HepG2 (cell line): ENCODE measurements around the gene TAAR6. TPM values are rescaled to one million over a fixed set of nuclear protein-coding genes. Genes with fewer than 3 reads are reported as not detected.

Experiments
- ATAC-seq: fragments of 200-7000 bp; cut with Tn5 transposase; 3 replicates; pipeline ENCODE4 v1.9.1; 2020; ENCODE audit warnings: mild to moderate bottlenecking, moderate library complexity
- BruUV-seq: library from RNA; stranded (reverse); fragments of 400-500 nt; replicated peaks from 2 replicates; lab custom pipeline; 2021; lab: Mats Ljungman, UMichigan
- CTCF ChIA-PET: fragments of 300-600 bp; formaldehyde crosslinking; extraction: SDS; loops from one replicate; lab custom pipeline; 2021; ENCODE audit warnings: low total read pairs, inconsistent platforms, low intra/inter-chr PET ratio; lab: Yijun Ruan, JAX
- POLR2A ChIA-PET: fragments of 350-600 bp; sonication (Branson Sonifier 250); formaldehyde crosslinking; loops from one replicate; lab custom pipeline; 2020; ENCODE audit warnings: antibody characterized with exemption, inconsistent platforms; lab: Yijun Ruan, JAX
- DNase-seq: peaks from one replicate; pipeline ENCODE4 v3.0.0-alpha.2; 2015; ENCODE audit warnings: low spot score
- FAIRE-seq: peaks from 3 replicates; lab custom pipeline; 2011; peaks lifted over from hg19 to GRCh38; lab: Jason Lieb, UNC
- H2AFZ ChIP-seq: one replicate; pipeline ENCODE4 v1.6.1; 2011; ENCODE audit warnings: low read length, inconsistent platforms
- H3K27ac ChIP-seq: fragments of 300-600 bp; 3 replicates; pipeline ENCODE4 v1.8.0; 2011; ENCODE audit warnings: mixed run types, mild to moderate bottlenecking, mixed read lengths, low read length, inconsistent platforms; ENCODE audit not compliant: insufficient read depth; ENCODE audit errors: extremely low read length
- H3K27me3 ChIP-seq, 2 experiments: fragments of 200-600 bp in 1 of 2; 2 replicates in 1 of 2; 3 replicates in 1 of 2; pipeline versions ENCODE4 v1.6.0 to v1.8.0; 2011; ENCODE audit warnings: low read length in 2 of 2, mild to moderate bottlenecking in 2 of 2, moderate library complexity in 2 of 2, inconsistent platforms in 1 of 2; ENCODE audit not compliant: insufficient read depth in 2 of 2, control insufficient read depth in 1 of 2
- H3K36me3 ChIP-seq, 2 experiments: fragments of 200-600 bp in 1 of 2; replicated peaks in 1 of 2; 2 replicates in 1 of 2; 3 replicates in 1 of 2; pipeline versions ENCODE4 v1.5.1 to v1.8.0; 2011; ENCODE audit warnings: low read length in 2 of 2, inconsistent platforms in 1 of 2; ENCODE audit not compliant: insufficient read depth in 2 of 2, control insufficient read depth in 1 of 2
- H3K4me1 ChIP-seq: 2 replicates; pipeline ENCODE4 v1.5.1; 2012; ENCODE audit warnings: low read length, inconsistent platforms; ENCODE audit not compliant: insufficient read depth
- H3K4me2 ChIP-seq: 2 replicates; pipeline ENCODE4 v1.6.0; 2011; ENCODE audit warnings: low read depth, low read length, inconsistent platforms
- H3K4me3 ChIP-seq, 3 experiments: fragments of 200-600 bp in 1 of 3; sonication (generic), shearing (Covaris generic) in 1 of 3; replicated peaks in 1 of 3; 2 replicates each; pipeline ENCODE4 v1.5.1; 2011 to 2016; ENCODE audit warnings: low read length in 3 of 3, inconsistent platforms in 2 of 3, low read depth in 2 of 3, mild to moderate bottlenecking in 2 of 3, control low read depth in 1 of 3, mixed read lengths in 1 of 3; ENCODE audit not compliant: insufficient read depth in 1 of 3
- H3K79me2 ChIP-seq: one replicate; pipeline ENCODE4 v1.6.1; 2011; ENCODE audit warnings: low read length, inconsistent platforms; ENCODE audit not compliant: insufficient read depth
- H3K9ac ChIP-seq: 2 replicates; pipeline ENCODE4 v1.6.0; 2011; ENCODE audit warnings: mild to moderate bottlenecking, low read depth, low read length, inconsistent platforms; ENCODE audit not compliant: insufficient read depth
- H3K9me3 ChIP-seq: 2 replicates; pipeline ENCODE4 v1.5.1; 2012; ENCODE audit warnings: mild to moderate bottlenecking, low read length
- H4K20me1 ChIP-seq: 2 replicates; pipeline ENCODE4 v1.6.0; 2011; ENCODE audit warnings: inconsistent platforms, mild to moderate bottlenecking, low read length, moderate library complexity; ENCODE audit not compliant: insufficient read depth
- FOXP1 ChIP-seq, 2 experiments: fragments of 450-650 bp in 1 of 2; IDR thresholded peaks; 2 replicates each; pipeline ENCODE4 v1.6.1; 2017 to 2018; ENCODE audit warnings: antibody characterized with exemption in 1 of 2
- JUN ChIP-seq: sonication (generic); formaldehyde crosslinking; IDR thresholded peaks from 2 replicates; pipeline ENCODE4 v1.4.0; 2020; ENCODE audit warnings: mild to moderate bottlenecking, missing genetic modification reagents
- KLF16 ChIP-seq, 2 experiments: sonication (generic) in 1 of 2; formaldehyde crosslinking in 1 of 2; IDR thresholded peaks; 2 replicates each; pipeline versions ENCODE4 v1.6.1 to v1.8.0; 2016 to 2023; ENCODE audit warnings: missing genetic modification reagents in 2 of 2, missing compliant biosample characterization in 1 of 2
- MIER3 ChIP-seq: IDR thresholded peaks from 2 replicates; pipeline ENCODE4 v1.6.1; 2016; ENCODE audit warnings: missing compliant biosample characterization, borderline replicate concordance
- PAX8 ChIP-seq: sonication (generic); formaldehyde crosslinking; IDR thresholded peaks from 2 replicates; pipeline ENCODE4 v1.8.0; 2022; ENCODE audit warnings: mild to moderate bottlenecking, missing genetic modification reagents, borderline replicate concordance
- SALL1 ChIP-seq: sonication (generic); formaldehyde crosslinking; IDR thresholded peaks from 2 replicates; pipeline ENCODE4 v1.8.0; 2022; ENCODE audit warnings: mild to moderate bottlenecking, missing genetic modification reagents
- ZMYM4 ChIP-seq: sonication (generic); formaldehyde crosslinking; IDR thresholded peaks from 2 replicates; pipeline ENCODE4 v1.8.1; 2023; ENCODE audit warnings: mild to moderate bottlenecking, missing genetic modification reagents
- ZNF124 ChIP-seq: sonication (generic); formaldehyde crosslinking; IDR thresholded peaks from 2 replicates; pipeline ENCODE4 v1.4.0; 2020; ENCODE audit warnings: missing genetic modification reagents
- ZNF207 ChIP-seq: fragments of 450-650 bp; IDR thresholded peaks from 2 replicates; pipeline ENCODE4 v1.6.1; 2016; ENCODE audit warnings: antibody characterized with exemption, borderline replicate concordance
- ZNF224 ChIP-seq: sonication (generic); formaldehyde crosslinking; IDR thresholded peaks from 2 replicates; pipeline ENCODE4 v1.5.0; 2020; ENCODE audit warnings: mild to moderate bottlenecking, missing genetic modification reagents
- ZNF225 ChIP-seq: sonication (generic); formaldehyde crosslinking; IDR thresholded peaks from 2 replicates; pipeline ENCODE4 v1.4.0; 2020; ENCODE audit warnings: mild to moderate bottlenecking, missing genetic modification reagents
- ZNF331 ChIP-seq: sonication (generic); formaldehyde crosslinking; IDR thresholded peaks from 2 replicates; pipeline ENCODE4 v1.4.0; 2020; ENCODE audit warnings: missing genetic modification reagents
- ZNF460 ChIP-seq: sonication (generic); formaldehyde crosslinking; IDR thresholded peaks from 2 replicates; pipeline ENCODE4 v1.5.1; 2020; ENCODE audit warnings: missing genetic modification reagents, mild to moderate bottlenecking, borderline replicate concordance
- ZNF558 ChIP-seq: sonication (generic); formaldehyde crosslinking; IDR thresholded peaks from 2 replicates; pipeline ENCODE4 v1.9.0; 2022; ENCODE audit warnings: mild to moderate bottlenecking, missing genetic modification reagents, borderline replicate concordance
- ZNF674 ChIP-seq: sonication (generic); formaldehyde crosslinking; IDR thresholded peaks from 2 replicates; pipeline ENCODE4 v1.5.0; 2020; ENCODE audit warnings: low read depth, mild to moderate bottlenecking, missing genetic modification reagents
- WGBS: methylation state at CpG from one replicate; pipeline ENCODE4 v1.1.6; 2017; ENCODE audit warnings: low lambda C conversion rate; 5-methylcytosine and 5-hydroxymethylcytosine counted together
- in situ Hi-C: cut with HindIII; loops from 2 replicates; pipeline ENCODE4 v1.10.0; 2017; ENCODE audit warnings: low pct_unique_long_range_greater_than_20kb; ENCODE audit not compliant: extremely low pct_ligation_motif_present
- intact Hi-C: fragments of 100-400 bp; cut with micrococcal nuclease; formaldehyde crosslinking; loops from one replicate; pipeline ENCODE4 v1.10.0; 2022; ENCODE audit not compliant: unreplicated experiment
- polyA plus RNA-seq, 8 experiments: library from polyadenylated mRNA; depleted of rRNA in 3 of 8; stranded (reverse) in 7 of 8; unstranded in 1 of 8; fragments of >200 nt; fragmentation: Illumina TruSeq in 4 of 8; extraction: Trizol in 4 of 8; gene quantifications; 2 replicates each; pipeline versions ENCODE4 v1.2.1 to v1.2.3, GENCODE V29; 2011 to 2016; ENCODE audit warnings: low read depth in 4 of 8, missing spikeins in 1 of 8, mixed read lengths in 1 of 8; ENCODE audit not compliant: insufficient read depth in 1 of 8
- total RNA-seq, 5 experiments: library from RNA; depleted of rRNA; stranded (reverse); fragments of >200 nt; fragmentation: Illumina TruSeq; extraction: Trizol; gene quantifications; 2 replicates each; pipeline ENCODE4 v1.2.3, GENCODE V29; 2016; ENCODE audit warnings: low read depth in 1 of 5
- TF ChIP-seq, protein P1 (sequence below): sonication (generic); formaldehyde crosslinking; IDR thresholded peaks from 2 replicates; pipeline ENCODE4 v1.4.0; 2020; ENCODE audit warnings: low read depth, mild to moderate bottlenecking, missing genetic modification reagents
- TF ChIP-seq, protein P2 (sequence below): conservative IDR thresholded peaks from 2 replicates; pipeline ENCODE4 v1.6.1; 2018; ENCODE audit warnings: missing genetic modification reagents

The TAAR6 gene
- total and polyA plus RNA-seq, 2 of the 13 experiments (the other 11 are each of a cell fraction or from before 2014, with no cell fraction given): not detected

DNA sequence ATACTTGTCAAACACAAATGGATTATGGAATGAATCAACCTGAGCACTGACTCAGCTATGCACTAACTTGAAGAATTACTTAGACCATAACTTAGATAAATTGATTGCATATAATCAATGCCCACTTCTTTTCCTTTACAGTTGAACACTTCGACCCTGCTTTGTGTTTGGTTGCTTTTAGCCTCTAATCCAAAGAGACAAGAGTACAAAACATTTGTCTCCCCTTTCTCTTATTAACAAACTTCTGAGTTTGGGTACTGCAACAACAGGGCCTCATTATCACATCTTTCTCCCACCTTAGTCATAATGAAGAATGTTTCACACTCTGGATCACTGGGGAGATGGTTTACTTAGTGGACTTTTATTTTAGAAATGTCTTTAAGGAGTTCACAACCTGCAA lies 2.6 kb upstream of the TAAR6 start:
- in situ Hi-C loops (no loop called here), intact Hi-C loops (no loop called here)
- Histone ChIP-seq H3K36me3 (no peaks in the 10 kb centered on the region), H3K4me1 (no peaks in the 10 kb centered on the region), H3K27ac (no peak overlapping the region), H3K4me2 (no peak overlapping the region), H3K4me3 (no peak overlapping the region), H2AFZ (no peak overlapping the region), H3K79me2 (no peaks in the 10 kb centered on the region), H3K9me3 (no peaks in the 10 kb centered on the region), H3K9ac (no peak overlapping the region), H3K27me3 (no peaks in the 10 kb centered on the region; a peak in 1 of 5 replicates), H4K20me1 (no peaks in the 10 kb centered on the region; the same call in 1 of the 2 replicates)
- ATAC-seq: no peak
- FAIRE-seq: no peak
- WGBS: 0% methylated on average over 1 of the region's 1 CpG
- BruUV-seq: no TSS peak
- no peak for DNase-seq
- no peak for TF ChIP-seq PAX8 (CRISPR knock-in tag)
- TF ChIP-seq MIER3: no peak
- TF ChIP-seq ZNF225: no peak
- TF ChIP-seq ZNF207: no peak
- no peak for TF ChIP-seq KLF16 (CRISPR knock-in tag; IDR thresholded peaks at IDR 0.05)
- TF ChIP-seq JUN: no peak
- TF ChIP-seq ZNF460 (CRISPR knock-in tag): no peak
- TF ChIP-seq ZNF224: no peak
- ChIA-PET CTCF (no interaction called here), POLR2A (no interaction called here)

DNA sequence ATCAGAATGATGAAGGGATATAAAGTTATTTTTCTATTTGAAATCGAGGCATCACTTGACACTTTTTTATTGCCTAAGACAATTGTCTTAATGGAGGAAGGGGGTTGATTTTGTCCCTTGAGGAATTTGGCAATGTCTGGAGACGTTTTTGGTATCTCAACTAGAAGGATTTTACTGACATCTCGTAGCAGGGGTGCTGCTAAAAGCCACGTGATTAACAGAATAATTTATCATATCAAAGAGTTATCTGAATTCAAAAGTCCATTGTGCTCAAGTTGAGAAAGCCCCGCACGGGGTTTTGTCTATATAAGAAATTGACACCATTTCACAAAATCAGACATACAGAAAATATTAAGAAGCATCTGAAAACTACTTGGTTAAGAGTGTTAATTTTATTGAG lies 1.5 kb upstream of the TAAR6 start:
- in situ Hi-C loops: no loop called here
- no peak for FAIRE-seq
- TF ChIP-seq FOXP1 (IDR thresholded peaks at IDR 0.05) (no peak), FOXP1 (CRISPR knock-in tag; IDR thresholded peaks at IDR 0.05) (no peak), ZMYM4 (CRISPR knock-in tag) (no peak), ZNF331 (no peak), ZNF558 (no peak), ZNF124 (CRISPR knock-in tag) (no peak), ZNF674 (CRISPR knock-in tag) (no peak), SALL1 (CRISPR knock-in tag) (no peak)
- TF ChIP-seq, protein P1, sequence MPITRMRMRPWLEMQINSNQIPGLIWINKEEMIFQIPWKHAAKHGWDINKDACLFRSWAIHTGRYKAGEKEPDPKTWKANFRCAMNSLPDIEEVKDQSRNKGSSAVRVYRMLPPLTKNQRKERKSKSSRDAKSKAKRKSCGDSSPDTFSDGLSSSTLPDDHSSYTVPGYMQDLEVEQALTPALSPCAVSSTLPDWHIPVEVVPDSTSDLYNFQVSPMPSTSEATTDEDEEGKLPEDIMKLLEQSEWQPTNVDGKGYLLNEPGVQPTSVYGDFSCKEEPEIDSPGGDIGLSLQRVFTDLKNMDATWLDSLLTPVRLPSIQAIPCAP (CRISPR knock-in tag): no peak
- TF ChIP-seq, protein P2, sequence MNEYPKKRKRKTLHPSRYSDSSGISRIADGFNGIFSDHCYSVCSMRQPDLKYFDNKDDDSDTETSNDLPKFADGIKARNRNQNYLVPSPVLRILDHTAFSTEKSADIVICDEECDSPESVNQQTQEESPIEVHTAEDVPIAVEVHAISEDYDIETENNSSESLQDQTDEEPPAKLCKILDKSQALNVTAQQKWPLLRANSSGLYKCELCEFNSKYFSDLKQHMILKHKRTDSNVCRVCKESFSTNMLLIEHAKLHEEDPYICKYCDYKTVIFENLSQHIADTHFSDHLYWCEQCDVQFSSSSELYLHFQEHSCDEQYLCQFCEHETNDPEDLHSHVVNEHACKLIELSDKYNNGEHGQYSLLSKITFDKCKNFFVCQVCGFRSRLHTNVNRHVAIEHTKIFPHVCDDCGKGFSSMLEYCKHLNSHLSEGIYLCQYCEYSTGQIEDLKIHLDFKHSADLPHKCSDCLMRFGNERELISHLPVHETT: no peak

More for the DNA sequence above, 1.5 kb upstream of the TAAR6 start:
- no peak overlapping the region for H3K27ac ChIP-seq
- no TSS peak for BruUV-seq
- WGBS: 15% methylated on average over 6 of the region's 6 CpGs
- no peaks in the 10 kb centered on the region for H3K9me3 ChIP-seq
- H3K36me3 ChIP-seq: no peaks in the 10 kb centered on the region
- DNase-seq (no peak), ATAC-seq (no peak)
- POLR2A ChIA-PET: no interaction called here
- no peaks in the 10 kb centered on the region for H3K79me2 ChIP-seq
- CTCF ChIA-PET: no interaction called here
- no peak overlapping the region for H3K4me3 ChIP-seq
- intact Hi-C loops: no loop called here
- H3K27me3 ChIP-seq: no peaks in the 10 kb centered on the region; a peak in 1 of 5 replicates
- no peaks in the 10 kb centered on the region for H3K4me1 ChIP-seq
- H4K20me1 ChIP-seq: no peaks in the 10 kb centered on the region; the same call in 1 of the 2 replicates
- H3K9ac ChIP-seq: no peak overlapping the region
- no peak overlapping the region for H3K4me2 ChIP-seq
- no peak overlapping the region for H2AFZ ChIP-seq
